IPS-20b (cell line): Measurements from ENCODE around the gene RNF212.
"Not testable (repeated sequence)": the region's sequence is repeated elsewhere in the genome, so short reads cannot be mapped to it uniquely, and the experiment has no call there.

Experiments used
- H3K27ac ChIP-seq: one replicate; pipeline ENCODE4 v1.5.1; 2013; ENCODE audit warnings: low read length
- H3K27me3 ChIP-seq: 2 replicates; pipeline ENCODE4 v1.6.1; 2013; ENCODE audit warnings: mild to moderate bottlenecking, low read length, inconsistent platforms; ENCODE audit not compliant: insufficient read depth
- H3K36me3 ChIP-seq: 2 replicates; pipeline ENCODE4 v1.6.1; 2013; ENCODE audit warnings: low read depth, mild to moderate bottlenecking, inconsistent platforms, low read length, moderate library complexity; ENCODE audit not compliant: insufficient read depth
- H3K4me1 ChIP-seq: 2 replicates; pipeline ENCODE4 v1.6.1; 2013; ENCODE audit warnings: mild to moderate bottlenecking, control low read depth, inconsistent platforms, low read length, moderate library complexity; ENCODE audit not compliant: insufficient read depth
- H3K4me3 ChIP-seq: 2 replicates; pipeline ENCODE4 v1.5.1; 2013; ENCODE audit warnings: mild to moderate bottlenecking, low read length, inconsistent platforms
- H3K9ac ChIP-seq: 2 replicates; pipeline ENCODE4 v1.6.1; 2013; ENCODE audit warnings: low read depth, mild to moderate bottlenecking, inconsistent platforms, low read length, moderate library complexity
- H3K9me3 ChIP-seq: 2 replicates; pipeline ENCODE4 v1.6.1; 2013; ENCODE audit warnings: mild to moderate bottlenecking, low read depth, low read length, inconsistent platforms; ENCODE audit not compliant: insufficient read depth

RNF212 gene

GRCh38 chr4:1137850-1138249 is 24.5 kb upstream of the RNF212 start:
- Histone ChIP-seq H3K4me1 (no peaks in the 10 kb centered on the region), H3K27me3 (peaks cover 4% of the 10 kb centered on the region), H3K27ac (no peak overlapping the region), H3K9ac (no peak overlapping the region), H3K36me3 (no peaks in the 10 kb centered on the region), H3K9me3 (peaks cover 20% of the 10 kb centered on the region; the same call in 1 of the 2 replicates), H3K4me3 (no peak overlapping the region)

- no peaks in the 10 kb centered on the region for H3K4me1 ChIP-seq
- H3K9me3 ChIP-seq = peaks cover 14% of the 10 kb centered on the region; the same call in 1 of the 2 replicates
- H3K27ac ChIP-seq = no peak overlapping the region
- peaks cover 4% of the 10 kb centered on the region for H3K27me3 ChIP-seq
- no peak overlapping the region for H3K9ac ChIP-seq
- no peaks in the 10 kb centered on the region for H3K36me3 ChIP-seq
- no peak overlapping the region for H3K4me3 ChIP-seq
Measured at GRCh38 chr4:1137063-1137776, 23.9 kb upstream of the RNF212 start.

GRCh38 chr4:1136048-1136447 is 22.7 kb upstream of the RNF212 start:
- no peak overlapping the region for H3K27ac ChIP-seq
- peaks cover 4% of the 10 kb centered on the region for H3K27me3 ChIP-seq
- peaks cover 7% of the 10 kb centered on the region; the same call in 1 of the 2 replicates for H3K9me3 ChIP-seq
- H3K4me1 ChIP-seq = no peaks in the 10 kb centered on the region
- H3K4me3 ChIP-seq = no peak overlapping the region
- no peak overlapping the region for H3K9ac ChIP-seq
- H3K36me3 ChIP-seq = no peaks in the 10 kb centered on the region

- Histone ChIP-seq H3K27ac (no peak overlapping the region), H3K4me3 (no peak overlapping the region), H3K9ac (no peak overlapping the region), H3K4me1 (no peaks in the 10 kb centered on the region), H3K27me3 (peaks cover 4% of the 10 kb centered on the region), H3K36me3 (no peaks in the 10 kb centered on the region), H3K9me3 (no peaks in the 10 kb centered on the region)
Measured at GRCh38 chr4:1133033-1133432, 19.7 kb upstream of the RNF212 start.

GRCh38 chr4:1130316-1131186 is 17.2 kb upstream of the RNF212 start:
- no peaks in the 10 kb centered on the region for H3K9me3 ChIP-seq
- no peaks in the 10 kb centered on the region for H3K27me3 ChIP-seq
- no peaks in the 10 kb centered on the region for H3K36me3 ChIP-seq
- no peaks in the 10 kb centered on the region for H3K4me1 ChIP-seq
- H3K27ac ChIP-seq = no peak overlapping the region
- no peak overlapping the region for H3K9ac ChIP-seq
- no peak overlapping the region for H3K4me3 ChIP-seq

- Histone ChIP-seq H3K27me3 (0 out of 2 replicates have a peak, but pooled peaks cover 13% of the 10 kb centered on the region), H3K4me3 (no peak overlapping the region), H3K4me1 (no peaks in the 10 kb centered on the region), H3K36me3 (no peaks in the 10 kb centered on the region), H3K9me3 (no peaks in the 10 kb centered on the region), H3K27ac (no peak overlapping the region), H3K9ac (no peak overlapping the region)
Measured at GRCh38 chr4:1126506-1126905, 13.1 kb upstream of the RNF212 start.

GRCh38 chr4:1125466-1125865 is 12.1 kb upstream of the RNF212 start:
- H3K4me3 ChIP-seq, H3K4me1 ChIP-seq, H3K9ac ChIP-seq, H3K27ac ChIP-seq, H3K9me3 ChIP-seq, H3K36me3 ChIP-seq: not testable (repeated sequence)
- 0 out of 2 replicates have a peak, but pooled peaks cover 13% of the 10 kb centered on the region for H3K27me3 ChIP-seq

- no peaks in the 10 kb centered on the region for H3K36me3 ChIP-seq
- H3K27ac ChIP-seq = no peak overlapping the region
- no peaks in the 10 kb centered on the region for H3K4me1 ChIP-seq
- H3K9me3 ChIP-seq = no peaks in the 10 kb centered on the region
- no peak overlapping the region for H3K4me3 ChIP-seq
- H3K9ac ChIP-seq = no peak overlapping the region
- 0 out of 2 replicates have a peak, but pooled peaks cover 13% of the 10 kb centered on the region for H3K27me3 ChIP-seq
Measured at GRCh38 chr4:1124818-1125217, 11.5 kb upstream of the RNF212 start.

GRCh38 chr4:1122505-1122904 is 9.1 kb upstream of the RNF212 start:
- Histone ChIP-seq H3K27me3 (peaks cover 26% of the 10 kb centered on the region; the same call in 1 of the 2 replicates), H3K27ac (no peak overlapping the region), H3K9me3 (no peaks in the 10 kb centered on the region), H3K4me3 (no peak overlapping the region), H3K9ac (no peak overlapping the region), H3K36me3 (no peaks in the 10 kb centered on the region), H3K4me1 (no peaks in the 10 kb centered on the region)

GRCh38 chr4:1116838-1117237 is 3.5 kb upstream of the RNF212 start:
- Histone ChIP-seq H3K36me3 (no peaks in the 10 kb centered on the region), H3K27ac (no peak overlapping the region), H3K4me3 (no peak overlapping the region), H3K9ac (no peak overlapping the region), H3K9me3 (no peaks in the 10 kb centered on the region), H3K27me3 (peaks cover 51% of the 10 kb centered on the region), H3K4me1 (no peaks in the 10 kb centered on the region)

- Histone ChIP-seq H3K9ac (no peak overlapping the region), H3K27ac (no peak overlapping the region), H3K27me3 (peaks cover 60% of the 10 kb centered on the region), H3K9me3 (no peaks in the 10 kb centered on the region), H3K4me1 (no peaks in the 10 kb centered on the region), H3K4me3 (no peak overlapping the region), H3K36me3 (no peaks in the 10 kb centered on the region)
Measured at GRCh38 chr4:1115528-1116293, 2.3 kb upstream of the RNF212 start.
